SKM-1 (cell line): ENCODE results near the gene HMX2.

Source experiments
- DNase-seq: peaks from one replicate; lab custom pipeline; 2025; ENCODE audit not compliant: unreplicated experiment; lab: John Stamatoyannopoulos, UW

HMX2 gene

DNA sequence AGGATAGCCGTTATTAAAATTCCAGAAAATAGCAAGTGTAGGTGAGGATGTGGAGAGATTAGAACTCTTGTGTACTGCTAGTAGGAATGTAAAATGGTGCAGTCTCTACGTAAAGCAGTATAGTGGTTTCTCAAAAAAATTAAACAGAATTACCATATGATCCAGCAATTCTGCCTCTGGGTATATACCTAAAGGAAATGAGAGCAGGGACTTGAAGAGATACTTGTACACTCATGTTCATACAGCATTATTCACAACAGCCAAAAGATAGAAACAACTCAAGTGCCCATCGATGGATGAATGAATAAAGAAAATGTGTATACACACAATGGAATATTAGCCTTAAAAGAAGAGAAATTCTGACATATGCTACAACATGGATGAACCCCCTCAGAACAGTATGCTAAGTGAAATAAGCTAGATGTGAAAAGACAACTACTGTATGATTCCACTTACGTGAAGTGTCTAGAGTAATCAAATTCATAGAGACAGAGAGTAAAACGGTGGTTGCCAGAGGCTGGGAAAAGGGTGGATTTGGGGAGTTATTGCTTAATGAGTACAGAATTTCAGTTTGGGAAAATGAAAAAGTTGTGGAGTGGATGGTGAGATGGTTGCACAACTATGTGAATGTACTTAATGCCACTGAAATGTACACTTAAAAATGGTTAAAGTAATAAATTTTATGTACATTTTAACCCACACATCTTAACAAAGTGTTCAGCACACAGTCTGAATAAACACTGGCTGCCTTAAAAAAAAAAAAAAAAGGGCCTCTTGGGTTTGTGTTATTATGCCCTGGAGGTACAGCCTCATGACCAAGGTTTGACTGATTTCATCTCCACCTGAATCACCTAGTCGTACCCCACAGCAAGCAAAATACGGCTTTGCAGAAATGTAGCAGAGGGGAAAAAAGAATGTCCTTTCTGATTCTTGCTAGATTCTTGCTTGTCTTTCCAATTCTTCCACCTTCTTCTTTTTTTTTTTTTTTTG lies 32.5 kb downstream of the HMX2 start:
- no peak for DNase-seq

DNA sequence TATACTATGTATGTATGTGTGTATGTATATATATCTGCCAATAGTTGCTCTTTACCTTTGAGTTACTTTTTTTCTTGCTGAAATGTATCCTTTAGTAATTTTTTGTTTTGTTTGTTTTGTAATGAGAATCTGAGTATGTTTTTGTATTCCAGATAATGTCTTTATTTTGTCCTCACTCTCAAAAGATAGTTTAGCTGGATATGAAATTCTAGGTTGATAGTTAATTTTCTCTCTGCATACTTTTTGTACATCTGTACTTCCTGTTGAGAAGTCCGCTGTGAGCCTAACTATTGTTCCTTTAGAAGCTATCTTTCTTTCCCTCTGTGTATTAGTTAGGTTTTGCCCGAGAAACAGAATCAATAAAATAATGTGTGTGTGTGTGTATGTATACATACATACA lies 35.8 kb downstream of the HMX2 start:
- no peak for DNase-seq

DNA sequence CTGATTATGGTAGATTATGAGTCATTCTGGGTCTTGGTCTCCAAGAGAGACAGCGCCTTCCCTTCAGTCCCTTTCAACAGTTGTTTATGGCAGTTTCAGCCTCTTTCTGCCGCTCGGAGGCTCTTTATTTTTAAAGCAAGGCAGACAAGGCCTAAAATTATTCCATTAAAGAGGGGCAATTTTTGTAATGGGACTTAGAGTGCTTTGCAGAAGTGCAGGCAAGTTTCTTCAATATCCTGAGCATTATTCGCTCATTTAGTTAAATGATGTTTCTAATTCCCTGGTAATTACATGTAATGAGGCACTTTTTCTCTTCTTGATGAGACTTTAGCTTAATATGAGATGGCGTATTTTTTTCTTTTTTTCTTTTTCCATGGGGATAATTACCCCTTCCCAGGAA lies 39.8 kb downstream of the HMX2 start:
- no peak for DNase-seq

DNA sequence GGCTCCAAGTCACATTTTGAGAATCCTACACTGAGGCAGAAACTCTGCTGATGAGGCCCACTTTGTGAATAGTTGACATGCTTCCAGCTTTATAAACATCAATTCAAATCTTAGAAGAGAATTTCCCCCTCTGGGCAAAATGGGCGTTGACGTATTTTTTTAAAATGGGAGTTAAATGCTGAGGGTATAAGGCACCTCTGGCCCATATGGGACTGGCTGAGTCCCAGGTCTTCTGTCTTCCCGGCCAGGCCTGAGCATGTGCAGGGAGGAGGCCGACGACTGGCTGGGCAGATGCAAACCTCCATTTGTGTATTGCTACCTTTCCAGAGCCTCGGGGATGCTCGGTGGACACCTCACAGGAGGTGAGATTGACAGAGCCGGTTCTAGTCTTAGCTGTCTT lies 44.0 kb downstream of the HMX2 start:
- no peak for DNase-seq

DNA sequence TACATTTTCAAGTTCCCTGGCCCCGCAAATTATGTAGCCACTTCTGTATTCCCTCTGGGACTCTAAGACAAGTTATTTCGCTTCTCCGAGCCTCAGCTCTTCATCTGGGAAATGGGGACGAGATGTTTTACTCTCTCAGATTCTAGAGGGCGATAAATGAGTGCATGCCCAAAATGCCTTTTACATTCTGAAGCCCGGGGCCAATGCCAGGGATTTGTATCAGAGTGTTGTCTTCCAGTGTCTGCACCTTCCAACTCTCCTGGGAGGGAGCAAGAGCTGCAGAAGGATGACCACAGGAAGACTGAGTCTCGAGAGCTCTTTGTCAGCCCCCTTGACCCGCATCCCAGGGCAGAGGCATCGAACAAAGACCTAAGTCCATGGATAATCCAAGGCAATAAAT lies 46.1 kb downstream of the HMX2 start:
- DNase-seq: no peak
